Left renal cortex interstitium (tissue), 4 donors: ENCODE measurements around the gene HYOU1. TPM values are rescaled to one million over a fixed set of nuclear protein-coding genes. Genes with fewer than 3 reads are reported as not detected.

Source experiments
- polyA plus RNA-seq, 4 donors: library from polyadenylated mRNA; unstranded; fragments of 120-200 nt; gene quantifications; one replicate each; pipeline ENCODE4 v1.2.1, GENCODE V29; 2013; ENCODE audit not compliant: insufficient read length in 4 of 4

The HYOU1 gene
- polyA plus RNA-seq, 4 donors: 108 to 128 (median 121) TPM

Other genes starting within 250 kb of the HYOU1 start
- gene CXCR5, start 173.3 kb downstream of the HYOU1 start, polyA plus RNA-seq: under 1 TPM in 1 of 4 donors, not detected in 3; 0.05 TPM
- gene BCL9L, start 131.3 kb downstream of the HYOU1 start, polyA plus RNA-seq: 10 to 100 TPM; 21.0 to 51.6 (median 36.3) TPM
- gene UPK2, start 100.9 kb downstream of the HYOU1 start, polyA plus RNA-seq: 10 to 100 TPM in 2 of 4 donors, 1 to 10 TPM in 2; 6.8 to 25.9 (median 10.7) TPM
- under 1 TPM in 1 of 4 donors, not detected in 3; 0.17 TPM for gene FOXR1, start 85.4 kb downstream of the HYOU1 start, polyA plus RNA-seq
- gene CENATAC, start 59.1 kb downstream of the HYOU1 start, polyA plus RNA-seq: 10 to 100 TPM; 12.8 to 55.5 (median 27.3) TPM
- 1,000 to 10,000 TPM in 3 of 4 donors, 100 to 1,000 TPM in 1; 957 to 1,296 (median 1,137) TPM for gene RPS25, start 38.9 kb downstream of the HYOU1 start, polyA plus RNA-seq
- gene TRAPPC4, start 38.4 kb downstream of the HYOU1 start, polyA plus RNA-seq: 100 to 1,000 TPM in 3 of 4 donors, 10 to 100 TPM in 1; 88.9 to 139 (median 111) TPM
- gene SLC37A4, start 26.3 kb downstream of the HYOU1 start, polyA plus RNA-seq: 100 to 1,000 TPM in 2 of 4 donors, 10 to 100 TPM in 2; 79.3 to 109 (median 97.4) TPM
- 10 to 100 TPM; 56.5 to 61.0 (median 57.5) TPM for gene VPS11, start 10.6 kb upstream of the HYOU1 start, polyA plus RNA-seq
- 10 to 100 TPM; 25.6 to 29.4 (median 28.8) TPM for gene HMBS, start 27.7 kb upstream of the HYOU1 start, polyA plus RNA-seq
- 10 to 100 TPM; 47.7 to 64.9 (median 55.5) TPM for gene DPAGT1, start 44.6 kb upstream of the HYOU1 start, polyA plus RNA-seq
- 10 to 100 TPM; 10.1 to 14.2 (median 11.0) TPM for gene C2CD2L, start 50.1 kb upstream of the HYOU1 start, polyA plus RNA-seq
- gene HINFP, start 64.4 kb upstream of the HYOU1 start, polyA plus RNA-seq: 10 to 100 TPM; 23.5 to 48.6 (median 38.0) TPM
- gene ABCG4, start 91.8 kb upstream of the HYOU1 start, polyA plus RNA-seq: 1 to 10 TPM in 1 of 4 donors, under 1 TPM in 3; 0.52 to 1.1 (median 0.80) TPM
- gene NLRX1, start 111.5 kb upstream of the HYOU1 start, polyA plus RNA-seq: 10 to 100 TPM; 10.7 to 14.8 (median 12.6) TPM
- 10 to 100 TPM; 10.9 to 22.2 (median 16.3) TPM for gene NHERF4, start 128.3 kb upstream of the HYOU1 start, polyA plus RNA-seq
- 10 to 100 TPM; 16.1 to 20.9 (median 18.6) TPM for gene CBL, start 149.1 kb upstream of the HYOU1 start, polyA plus RNA-seq